Neural progenitor cell (in vitro differentiated cells): ENCODE data around the gene RBM34. TPM values are rescaled to one million over a fixed set of nuclear protein-coding genes. Genes with fewer than 3 reads are reported as not detected.
A peak's percentile ranks its signal among the peaks of the same experiment; 100 is the strongest.

Experiments
- DNase-seq: peaks from one replicate; pipeline ENCODE4 v3.0.0-alpha.2; 2016; ENCODE audit warnings: low spot score
- H2AFZ ChIP-seq: fragments of 200-600 bp; sonication (generic); replicated peaks from 2 replicates; pipeline ENCODE4 v1.6.1; 2016; ENCODE audit warnings: antibody characterized with exemption
- H3F3A ChIP-seq: fragments of 200-600 bp; sonication (generic); 2 replicates; pipeline ENCODE4 v1.6.1; 2016; ENCODE audit warnings: antibody characterized with exemption, low read depth
- H3K27ac ChIP-seq: fragments of 200-600 bp; sonication (generic); 2 replicates; pipeline ENCODE4 v1.5.1; 2016; ENCODE audit warnings: mild to moderate bottlenecking
- H3K27me3 ChIP-seq: fragments of 200-600 bp; sonication (generic); 2 replicates; pipeline ENCODE4 v1.6.1; 2016; ENCODE audit warnings: mild to moderate bottlenecking, moderate library complexity
- H3K36me3 ChIP-seq: fragments of 200-600 bp; sonication (generic); 2 replicates; pipeline ENCODE4 v1.5.1; 2016
- H3K4me1 ChIP-seq: fragments of 200-600 bp; sonication (generic); 2 replicates; pipeline ENCODE4 v1.6.1; 2016; ENCODE audit warnings: mixed run types
- H3K4me2 ChIP-seq: fragments of 200-600 bp; sonication (generic); 2 replicates; pipeline ENCODE4 v1.6.1; 2016
- H3K4me3 ChIP-seq: fragments of 200-600 bp; sonication (generic); 2 replicates; pipeline ENCODE4 v1.5.1; 2016
- H3K79me2 ChIP-seq: fragments of 200-600 bp; sonication (generic); 2 replicates; pipeline ENCODE4 v1.6.1; 2016; ENCODE audit warnings: low read depth
- H3K9ac ChIP-seq: fragments of 200-600 bp; sonication (generic); 2 replicates; pipeline ENCODE4 v1.6.1; 2016
- H3K9me3 ChIP-seq: fragments of 200-600 bp; sonication (generic); 2 replicates; pipeline ENCODE4 v1.5.1; 2016; ENCODE audit warnings: low read depth
- H4K20me1 ChIP-seq: fragments of 200-600 bp; sonication (generic); 2 replicates; pipeline ENCODE4 v1.6.1; 2016; ENCODE audit warnings: low read depth
- H3K27ac Mint-ChIP-seq: 3 replicates; pipeline ENCODE4 v1.8.0; 2021; ENCODE audit warnings: mixed read lengths
- H3K27me3 Mint-ChIP-seq: 2 replicates; pipeline ENCODE4 v1.8.0; 2022; ENCODE audit warnings: low read depth, mild to moderate bottlenecking, inconsistent platforms, moderate library complexity, mixed read lengths; ENCODE audit not compliant: insufficient read depth
- H3K36me3 Mint-ChIP-seq: 3 replicates; pipeline ENCODE4 v1.8.0; 2021; ENCODE audit warnings: mixed read lengths
- H3K4me1 Mint-ChIP-seq: 3 replicates; pipeline ENCODE4 v1.8.0; 2021; ENCODE audit warnings: mixed read lengths
- H3K4me3 Mint-ChIP-seq: 3 replicates; pipeline ENCODE4 v1.8.0; 2021; ENCODE audit warnings: mild to moderate bottlenecking, moderate library complexity, mixed read lengths
- H3K9me3 Mint-ChIP-seq: 3 replicates; pipeline ENCODE4 v1.8.0; 2020; ENCODE audit warnings: mixed read lengths
- EZH2 ChIP-seq: fragments of 200-600 bp; sonication (generic); IDR thresholded peaks from 2 replicates; pipeline ENCODE4 v1.6.1; 2017; ENCODE audit warnings: antibody characterized with exemption, mild to moderate bottlenecking, moderate library complexity
- EZH2phosphoT487 ChIP-seq: fragments of 200-600 bp; sonication (generic); IDR thresholded peaks from 2 replicates; pipeline ENCODE4 v1.6.1; 2017; ENCODE audit warnings: antibody characterized with exemption
- total RNA-seq: library from RNA; depleted of rRNA; stranded (reverse); fragments of >200 nt; gene quantifications from 2 replicates; pipeline ENCODE4 v1.2.3, GENCODE V29; 2015; ENCODE audit warnings: low replicate concordance
- TF ChIP-seq, protein P1 (sequence below): fragments of 200-600 bp; sonication (generic); IDR thresholded peaks from 2 replicates; pipeline ENCODE4 v1.5.1; 2017; ENCODE audit warnings: antibody characterized with exemption, mild to moderate bottlenecking

The RBM34 gene
- total RNA-seq, 1 donor from 2014 or later: 107 TPM

DNA sequence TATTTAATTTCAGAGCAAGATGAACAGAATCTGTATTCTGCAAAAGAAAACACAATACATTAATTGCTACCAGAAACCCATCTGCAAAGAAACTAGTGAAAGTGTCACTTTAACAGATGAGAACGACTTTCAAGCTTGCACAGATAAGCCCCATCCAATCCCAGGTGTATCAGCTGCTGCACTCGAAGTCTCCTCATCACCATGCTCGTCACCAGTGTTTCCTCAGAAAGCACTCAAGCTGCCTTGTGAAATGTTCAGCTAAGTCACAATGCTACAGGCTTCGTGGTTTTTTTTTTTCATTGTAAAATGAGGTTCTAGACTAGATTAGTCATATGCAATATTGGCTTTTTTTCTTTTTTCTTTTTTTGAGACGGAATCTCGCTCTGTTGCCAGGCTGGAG is 29.1 kb downstream of the RBM34 start:
- Histone ChIP-seq H3K27me3 (no peaks in the 10 kb centered on the region), H3K9ac (no peak overlapping the region), H3K4me3 (no peak overlapping the region), H3F3A (peaks cover 39% of the 10 kb centered on the region), H3K79me2 (peaks cover 17% of the 10 kb centered on the region), H3K4me2 (no peak overlapping the region), H3K27ac (no peak overlapping the region), H3K9me3 (no peaks in the 10 kb centered on the region), H2AFZ (no peak overlapping the region), H4K20me1 (peaks cover 16% of the 10 kb centered on the region), H3K36me3 (peaks cover 3% of the 10 kb centered on the region), H3K4me1 (peaks cover 6% of the 10 kb centered on the region)
- DNase-seq: no peak
- H3K4me1 Mint-ChIP-seq: peaks cover 13% of the 10 kb centered on the region
- TF ChIP-seq EZH2phosphoT487: no peak
- no peak for TF ChIP-seq EZH2
- no peak overlapping the region for H3K27ac Mint-ChIP-seq
- peaks cover 16% of the 10 kb centered on the region for H3K36me3 Mint-ChIP-seq
- peaks cover 2% of the 10 kb centered on the region for H3K27me3 Mint-ChIP-seq
- H3K9me3 Mint-ChIP-seq: no peaks in the 10 kb centered on the region
- H3K4me3 Mint-ChIP-seq: no peak overlapping the region

DNA sequence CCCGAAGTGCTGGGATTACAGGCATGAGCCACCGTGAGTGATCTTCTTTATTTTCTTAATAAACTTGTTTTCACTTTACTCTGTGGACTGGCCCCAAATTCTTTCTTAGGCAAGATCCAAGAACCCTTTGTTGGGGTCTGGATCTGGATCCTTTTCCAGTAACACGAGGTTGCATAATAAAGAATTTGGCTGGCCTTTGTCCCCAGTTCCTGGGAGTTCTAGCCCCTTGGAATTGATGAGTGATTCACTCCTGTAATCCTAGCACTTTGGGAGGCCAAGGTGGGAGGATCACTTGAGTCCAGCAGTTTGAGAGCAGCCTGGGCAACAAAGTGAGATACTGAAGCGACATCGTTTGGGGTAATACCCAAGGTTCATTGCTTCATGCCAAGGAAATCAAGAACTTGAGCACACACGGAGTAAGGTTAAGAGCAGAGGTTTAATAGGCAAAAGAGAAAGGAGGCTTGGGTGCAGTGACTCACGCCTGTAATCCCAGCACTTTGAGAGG is 30.2 kb downstream of the RBM34 start:
- Histone ChIP-seq H4K20me1 (peaks cover 27% of the 10 kb centered on the region), H3K27me3 (no peaks in the 10 kb centered on the region), H3K9me3 (no peaks in the 10 kb centered on the region), H3K9ac (no peak overlapping the region), H3K36me3 (peaks cover 7% of the 10 kb centered on the region), H3K27ac (no peak overlapping the region), H3K4me3 (no peak overlapping the region), H3F3A (peaks cover 39% of the 10 kb centered on the region), H2AFZ (no peak overlapping the region), H3K4me2 (no peak overlapping the region), H3K4me1 (peaks cover 14% of the 10 kb centered on the region), H3K79me2 (peaks cover 29% of the 10 kb centered on the region)
- TF ChIP-seq, protein P1, sequence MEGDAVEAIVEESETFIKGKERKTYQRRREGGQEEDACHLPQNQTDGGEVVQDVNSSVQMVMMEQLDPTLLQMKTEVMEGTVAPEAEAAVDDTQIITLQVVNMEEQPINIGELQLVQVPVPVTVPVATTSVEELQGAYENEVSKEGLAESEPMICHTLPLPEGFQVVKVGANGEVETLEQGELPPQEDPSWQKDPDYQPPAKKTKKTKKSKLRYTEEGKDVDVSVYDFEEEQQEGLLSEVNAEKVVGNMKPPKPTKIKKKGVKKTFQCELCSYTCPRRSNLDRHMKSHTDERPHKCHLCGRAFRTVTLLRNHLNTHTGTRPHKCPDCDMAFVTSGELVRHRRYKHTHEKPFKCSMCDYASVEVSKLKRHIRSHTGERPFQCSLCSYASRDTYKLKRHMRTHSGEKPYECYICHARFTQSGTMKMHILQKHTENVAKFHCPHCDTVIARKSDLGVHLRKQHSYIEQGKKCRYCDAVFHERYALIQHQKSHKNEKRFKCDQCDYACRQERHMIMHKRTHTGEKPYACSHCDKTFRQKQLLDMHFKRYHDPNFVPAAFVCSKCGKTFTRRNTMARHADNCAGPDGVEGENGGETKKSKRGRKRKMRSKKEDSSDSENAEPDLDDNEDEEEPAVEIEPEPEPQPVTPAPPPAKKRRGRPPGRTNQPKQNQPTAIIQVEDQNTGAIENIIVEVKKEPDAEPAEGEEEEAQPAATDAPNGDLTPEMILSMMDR: no peak
- TF ChIP-seq EZH2 (no peak), EZH2phosphoT487 (no peak)
- Mint-ChIP-seq H3K4me3 (peak overlapping the region; percentile 62), H3K27me3 (peaks cover 2% of the 10 kb centered on the region), H3K36me3 (peaks cover 15% of the 10 kb centered on the region), H3K27ac (no peak overlapping the region), H3K4me1 (peaks cover 18% of the 10 kb centered on the region), H3K9me3 (no peaks in the 10 kb centered on the region)
- DNase-seq: no peak

DNA sequence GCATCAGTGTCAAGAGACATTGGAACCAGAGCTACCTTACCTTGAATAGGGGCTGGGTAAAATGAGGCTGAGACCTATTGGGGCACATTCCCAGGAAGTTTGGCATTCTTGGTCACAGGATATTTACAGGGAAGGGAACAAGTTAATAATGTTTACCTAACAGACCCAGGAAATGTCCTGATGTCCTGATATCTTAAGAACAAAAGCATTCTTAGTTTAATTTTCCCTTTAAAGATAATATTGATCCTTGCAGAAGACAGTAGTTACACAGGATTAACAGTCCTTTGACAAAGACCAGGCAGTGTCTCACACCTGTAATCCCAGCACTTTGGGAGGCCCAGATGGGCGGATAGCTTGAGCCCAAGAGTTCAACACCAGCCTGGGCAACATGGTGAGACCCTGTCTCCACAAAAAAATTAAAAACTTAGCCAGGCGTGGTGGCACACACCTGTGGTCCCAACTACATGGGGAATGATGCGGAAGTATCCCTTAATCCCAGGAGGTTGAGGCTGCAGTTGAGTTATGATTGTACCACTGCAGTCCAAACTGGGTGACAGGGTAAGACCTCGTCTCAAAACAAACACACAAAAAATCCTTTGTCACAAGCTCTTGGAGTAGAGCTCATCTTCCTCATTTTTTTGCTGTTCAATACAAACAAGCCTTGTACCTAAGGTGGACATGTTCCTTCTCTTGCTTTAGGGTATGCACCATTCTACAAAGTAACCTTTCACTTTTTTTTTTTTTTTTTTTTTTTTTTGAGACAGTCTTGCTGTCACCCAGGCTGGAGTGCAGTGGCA is 31.1 kb downstream of the RBM34 start:
- Histone ChIP-seq H3K4me2 (no peak overlapping the region), H4K20me1 (peaks cover 35% of the 10 kb centered on the region), H3K4me1 (peaks cover 14% of the 10 kb centered on the region), H3K9ac (no peak overlapping the region), H3K9me3 (no peaks in the 10 kb centered on the region), H3K27ac (no peak overlapping the region), H3K79me2 (peaks cover 37% of the 10 kb centered on the region), H3K27me3 (no peaks in the 10 kb centered on the region), H2AFZ (no peak overlapping the region), H3K36me3 (peaks cover 7% of the 10 kb centered on the region), H3K4me3 (no peak overlapping the region), H3F3A (peaks cover 39% of the 10 kb centered on the region)
- Mint-ChIP-seq H3K9me3 (no peaks in the 10 kb centered on the region), H3K27me3 (peaks cover 2% of the 10 kb centered on the region), H3K4me1 (peaks cover 18% of the 10 kb centered on the region), H3K27ac (no peak overlapping the region), H3K36me3 (peaks cover 16% of the 10 kb centered on the region), H3K4me3 (no peak overlapping the region)
- no peak for TF ChIP-seq EZH2phosphoT487
- TF ChIP-seq, protein P1: no peak
- no peak for TF ChIP-seq EZH2
- no peak for DNase-seq
